RCC 7860 (cell line): ENCODE data around the gene VASH1.

Experiments
- DNase-seq: peaks from one replicate; pipeline ENCODE4 v3.0.0-alpha.2; 2015; ENCODE audit warnings: low spot score
- FAIRE-seq: peaks from 2 replicates; lab custom pipeline; 2012; peaks lifted over from hg19 to GRCh38; lab: Jason Lieb, UNC

VASH1 gene

DNA sequence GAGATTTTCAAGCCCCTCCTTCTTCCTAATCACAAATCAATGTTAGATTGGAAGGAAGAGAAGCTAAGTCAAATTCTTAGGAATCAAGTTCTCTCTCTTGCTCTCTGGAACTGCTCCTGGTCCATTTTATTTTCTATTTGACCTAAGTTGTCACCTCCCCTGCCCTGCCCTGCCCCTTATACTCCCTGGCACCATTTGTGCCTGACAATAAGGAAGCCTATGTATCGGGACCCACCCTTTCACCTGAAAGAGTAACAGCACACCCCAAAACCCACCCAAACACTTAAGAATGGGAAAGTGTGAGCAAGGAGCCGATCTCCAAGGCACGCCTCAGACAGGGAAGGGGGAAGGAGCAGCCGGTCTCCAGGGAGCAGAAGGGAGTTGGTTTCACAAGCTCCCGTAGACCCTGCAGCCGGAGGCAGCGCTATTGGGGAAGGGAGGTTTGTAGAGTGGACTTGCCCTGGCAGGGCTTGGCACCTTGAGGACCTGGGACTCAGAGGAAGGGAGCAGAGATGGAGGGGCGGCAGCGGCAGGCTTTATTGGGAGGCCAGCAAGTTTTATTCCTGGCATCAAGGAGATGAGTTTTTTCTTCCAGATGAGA lies 66.5 kb downstream of the VASH1 start:
- DNase-seq: no peak
- FAIRE-seq: no peak

DNA sequence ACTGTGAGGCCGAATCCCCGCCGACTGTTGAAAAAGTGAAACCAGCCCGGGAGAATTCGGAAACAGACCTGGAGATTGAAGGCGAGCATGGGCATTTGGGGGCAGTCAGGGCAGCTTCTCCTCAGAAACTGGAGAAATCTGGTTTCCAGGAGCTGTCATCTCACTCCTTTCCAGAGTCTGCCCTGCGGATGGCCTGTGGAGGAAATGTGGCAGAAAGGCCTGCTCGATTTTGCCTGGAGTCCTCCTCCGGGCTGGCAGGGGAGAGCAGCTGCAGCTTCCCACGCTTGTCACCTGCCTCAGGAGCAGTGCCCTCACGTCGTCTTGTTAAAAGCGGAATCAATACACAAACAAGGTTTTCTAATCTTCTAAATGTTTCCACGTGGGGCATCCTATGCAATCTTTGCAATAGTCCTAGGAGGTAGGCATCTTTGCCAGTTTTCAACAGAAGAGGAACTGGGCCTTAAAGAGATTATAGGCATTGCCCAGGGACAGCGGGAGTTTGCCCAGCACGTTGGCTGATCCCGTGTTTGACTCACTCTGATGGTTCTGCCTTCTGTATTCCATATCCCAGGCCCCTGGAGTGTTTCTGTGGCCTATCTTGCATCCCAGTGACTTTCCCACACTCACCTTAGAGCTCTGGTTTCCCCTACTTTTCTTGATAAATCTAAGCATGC lies 67.2 kb downstream of the VASH1 start:
- no peak for FAIRE-seq
- no peak for DNase-seq

GRCh38 chr14:76829013-76829365 lies 67.7 kb downstream of the VASH1 start:
- no peak for DNase-seq
- no peak for FAIRE-seq

- DNase-seq (no peak), FAIRE-seq (no peak)
Measured at GRCh38 chr14:76829650-76830421, 68.6 kb downstream of the VASH1 start.

DNA sequence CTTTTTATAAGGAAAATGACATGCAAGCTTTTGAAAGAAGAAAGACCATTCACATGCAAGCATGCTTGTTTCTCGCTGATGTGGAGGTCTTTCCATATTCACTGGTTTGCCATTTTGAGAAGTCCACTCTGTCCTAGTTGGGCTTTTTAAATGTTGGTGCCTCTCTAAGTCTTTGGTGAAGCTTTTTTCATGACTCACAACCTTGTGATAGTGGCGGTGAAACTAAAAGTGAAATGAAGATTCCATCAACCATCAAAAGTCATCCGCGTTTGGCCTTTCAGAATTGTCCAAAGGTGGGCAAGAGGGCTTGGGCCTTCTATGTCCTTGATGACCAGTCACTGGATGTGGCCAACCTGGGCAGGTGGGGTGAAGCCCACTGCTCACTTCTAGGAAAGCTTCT lies 69.3 kb downstream of the VASH1 start:
- no peak for FAIRE-seq
- no peak for DNase-seq

DNA sequence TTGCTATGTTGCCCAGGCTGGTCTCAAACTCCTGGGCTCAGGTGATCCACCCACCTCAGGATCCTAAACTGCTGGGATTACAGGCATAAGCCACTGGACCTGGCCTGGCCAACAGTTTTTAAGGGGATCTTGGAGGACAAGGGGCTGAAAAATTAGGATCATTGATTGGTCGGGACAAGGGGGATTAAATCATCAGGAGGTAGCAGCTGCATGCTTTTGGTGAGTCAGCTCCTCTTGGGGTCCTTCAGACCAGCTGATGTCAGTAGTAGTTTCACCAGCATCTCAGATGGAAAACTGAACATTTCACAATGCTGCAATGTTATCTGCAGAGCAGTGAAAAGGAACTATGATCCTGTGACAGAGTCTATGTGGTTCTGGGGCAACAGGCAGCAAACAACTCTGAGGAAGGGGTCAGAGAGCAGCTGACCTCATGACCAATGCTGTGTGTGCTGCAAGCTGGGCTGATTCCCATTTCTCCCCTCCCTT lies 71.3 kb downstream of the VASH1 start:
- FAIRE-seq (no peak), DNase-seq (no peak)
